Tibial nerve (tissue), 4 donors: Measurements from ENCODE around the gene GRM8. TPM values are rescaled to one million over a fixed set of nuclear protein-coding genes. Genes with fewer than 3 reads are reported as not detected.

Source experiments
- DNase-seq, 2 donors: peaks; one replicate each; pipeline ENCODE4 v3.0.0-alpha.2; 2019; ENCODE audit warnings: low spot score in 2 of 2
- H3K27ac ChIP-seq, 4 donors: fragments of 200-600 bp; sonication (generic) in 3 of 4; one replicate each; pipeline ENCODE4 v1.5.1; 2017 to 2019; ENCODE audit warnings: mild to moderate bottlenecking in 1 of 4
- H3K27me3 ChIP-seq, 2 donors: fragments of 200-600 bp; sonication (generic) in 1 of 2; one replicate each; pipeline versions ENCODE4 v1.5.1 to v1.6.0; 2017 to 2019
- H3K36me3 ChIP-seq, 3 donors: fragments of 200-600 bp; sonication (generic); one replicate each; pipeline ENCODE4 v1.5.1; 2018 to 2019
- H3K4me1 ChIP-seq, 4 donors: fragments of 200-600 bp; sonication (generic) in 3 of 4; one replicate each; pipeline ENCODE4 v1.5.1; 2017 to 2019
- H3K4me3 ChIP-seq, 4 donors: fragments of 200-600 bp; sonication (generic) in 3 of 4; one replicate each; pipeline ENCODE4 v1.5.1; 2017 to 2019; ENCODE audit warnings: mild to moderate bottlenecking in 1 of 4, moderate library complexity in 1 of 4
- H3K9me3 ChIP-seq, 4 donors: fragments of 200-600 bp; sonication (generic) in 3 of 4; one replicate each; pipeline ENCODE4 v1.5.1; 2017 to 2019
- EP300 ChIP-seq, 2 donors: sonication (generic); formaldehyde crosslinking; IDR thresholded peaks; one replicate each; pipeline ENCODE4 v1.6.1; 2017; ENCODE audit warnings: antibody characterized with exemption in 2 of 2, mild to moderate bottlenecking in 1 of 2
- POLR2A ChIP-seq, 2 donors: fragments of 450-650 bp; IDR thresholded peaks; one replicate each; pipeline ENCODE4 v1.6.1; 2017; ENCODE audit warnings: antibody characterized with exemption in 2 of 2, mild to moderate bottlenecking in 2 of 2, moderate library complexity in 2 of 2
- WGBS, 2 donors: methylation state at CpG; one replicate each; pipeline ENCODE4 v1.1.5; 2018; 5-methylcytosine and 5-hydroxymethylcytosine counted together
- total RNA-seq, 4 donors: library from RNA; depleted of rRNA; stranded (reverse); fragments of >200 nt; gene quantifications; one replicate each; pipeline ENCODE4 v1.1.0, GENCODE V29; 2016
- TF ChIP-seq, protein P1 (sequence below), 5 experiments: fragments of 200-600 bp in 3 of 5; fragments of 450-650 bp in 2 of 5; sonication (generic) in 3 of 5; IDR thresholded peaks; one replicate each; pipeline ENCODE4 v1.5.1; 2016 to 2019; ENCODE audit warnings: antibody characterized with exemption in 5 of 5, mild to moderate bottlenecking in 3 of 5, moderate library complexity in 2 of 5

GRM8 gene
- total RNA-seq, 4 donors from 2014 or later = 0.59 to 1.5 (median 1.1) TPM

DNA sequence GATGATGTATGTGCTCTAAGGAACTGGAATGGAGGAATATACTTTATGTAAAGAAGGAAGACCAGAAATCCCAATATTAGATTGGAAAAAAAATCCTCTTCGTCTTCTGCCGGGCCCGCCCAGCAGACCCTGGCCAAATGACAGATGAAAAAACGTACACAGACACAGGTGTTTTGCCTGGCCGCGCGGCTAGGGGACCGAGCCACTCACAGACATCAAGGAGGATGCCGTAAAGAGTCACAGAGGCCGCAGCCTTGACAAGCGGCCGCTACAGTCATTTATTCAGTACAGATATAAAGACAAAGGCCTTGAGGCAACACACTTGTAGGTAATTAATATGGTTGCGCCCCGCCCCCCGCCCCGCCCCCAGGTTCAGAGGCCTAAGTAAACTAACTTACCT, 594.1 kb downstream of the GRM8 start:
- H3K4me1 ChIP-seq = no peaks in the 10 kb centered on the region
- TF ChIP-seq, protein P1, sequence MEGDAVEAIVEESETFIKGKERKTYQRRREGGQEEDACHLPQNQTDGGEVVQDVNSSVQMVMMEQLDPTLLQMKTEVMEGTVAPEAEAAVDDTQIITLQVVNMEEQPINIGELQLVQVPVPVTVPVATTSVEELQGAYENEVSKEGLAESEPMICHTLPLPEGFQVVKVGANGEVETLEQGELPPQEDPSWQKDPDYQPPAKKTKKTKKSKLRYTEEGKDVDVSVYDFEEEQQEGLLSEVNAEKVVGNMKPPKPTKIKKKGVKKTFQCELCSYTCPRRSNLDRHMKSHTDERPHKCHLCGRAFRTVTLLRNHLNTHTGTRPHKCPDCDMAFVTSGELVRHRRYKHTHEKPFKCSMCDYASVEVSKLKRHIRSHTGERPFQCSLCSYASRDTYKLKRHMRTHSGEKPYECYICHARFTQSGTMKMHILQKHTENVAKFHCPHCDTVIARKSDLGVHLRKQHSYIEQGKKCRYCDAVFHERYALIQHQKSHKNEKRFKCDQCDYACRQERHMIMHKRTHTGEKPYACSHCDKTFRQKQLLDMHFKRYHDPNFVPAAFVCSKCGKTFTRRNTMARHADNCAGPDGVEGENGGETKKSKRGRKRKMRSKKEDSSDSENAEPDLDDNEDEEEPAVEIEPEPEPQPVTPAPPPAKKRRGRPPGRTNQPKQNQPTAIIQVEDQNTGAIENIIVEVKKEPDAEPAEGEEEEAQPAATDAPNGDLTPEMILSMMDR (IDR thresholded peaks at IDR 0.05) = no peak
- TF ChIP-seq POLR2A (IDR thresholded peaks at IDR 0.05) (no peak), EP300 (IDR thresholded peaks at IDR 0.05) (no peak)
- no peaks in the 10 kb centered on the region for H3K9me3 ChIP-seq
- H3K27ac ChIP-seq = no peak overlapping the region
- WGBS, 2 donors = 84 to 89% methylated on average over 16 of the region's 16 CpGs
- no peaks in the 10 kb centered on the region for H3K36me3 ChIP-seq
- H3K4me3 ChIP-seq = no peak overlapping the region
- no peaks in the 10 kb centered on the region for H3K27me3 ChIP-seq
- DNase-seq = no peak

DNA sequence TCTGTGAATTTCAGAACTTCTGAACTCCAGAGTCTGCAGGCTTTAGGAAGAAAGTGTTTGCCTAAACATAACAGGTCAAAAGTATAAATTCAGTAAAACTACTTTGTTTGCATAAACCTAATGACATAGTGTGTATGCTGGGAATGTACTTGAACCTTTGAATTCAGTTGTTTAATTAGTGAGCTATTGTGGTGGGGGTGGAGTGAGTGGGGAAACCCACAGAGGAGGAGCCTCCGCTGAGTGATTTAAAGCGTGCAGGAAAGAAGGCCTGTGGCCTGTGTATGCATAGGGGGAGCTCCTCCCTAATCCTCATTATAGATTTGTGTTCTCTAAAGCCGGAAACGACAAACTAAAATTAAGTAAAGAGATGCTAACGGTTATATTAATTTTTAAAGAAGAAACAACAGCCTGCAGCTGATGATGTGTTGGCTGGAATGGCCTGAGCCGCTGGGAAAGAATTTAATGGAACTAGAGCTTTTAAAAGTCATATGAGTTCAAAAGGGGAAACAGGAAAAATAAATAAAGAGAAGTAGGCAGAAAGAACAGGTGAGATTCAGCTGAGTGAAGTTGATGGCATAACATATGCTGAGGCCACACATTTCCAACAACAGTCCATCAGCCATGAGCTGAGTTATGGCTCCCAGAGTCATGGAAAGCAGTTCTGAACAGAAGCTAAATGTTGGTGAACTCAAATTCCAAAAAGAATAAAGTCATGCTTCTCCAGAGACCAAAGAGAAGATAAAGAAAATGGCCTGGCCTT, 595.0 kb downstream of the GRM8 start:
- 77 to 88% methylated on average over 6 of the region's 6 CpGs for WGBS, 2 donors
- H3K27me3 ChIP-seq = no peaks in the 10 kb centered on the region
- H3K9me3 ChIP-seq = no peaks in the 10 kb centered on the region
- H3K27ac ChIP-seq = no peak overlapping the region
- TF ChIP-seq EP300 (IDR thresholded peaks at IDR 0.05) = no peak
- TF ChIP-seq, protein P1 (IDR thresholded peaks at IDR 0.05) = no peak
- H3K4me3 ChIP-seq = no peak overlapping the region
- DNase-seq = no peak
- no peaks in the 10 kb centered on the region for H3K4me1 ChIP-seq
- no peaks in the 10 kb centered on the region for H3K36me3 ChIP-seq

DNA sequence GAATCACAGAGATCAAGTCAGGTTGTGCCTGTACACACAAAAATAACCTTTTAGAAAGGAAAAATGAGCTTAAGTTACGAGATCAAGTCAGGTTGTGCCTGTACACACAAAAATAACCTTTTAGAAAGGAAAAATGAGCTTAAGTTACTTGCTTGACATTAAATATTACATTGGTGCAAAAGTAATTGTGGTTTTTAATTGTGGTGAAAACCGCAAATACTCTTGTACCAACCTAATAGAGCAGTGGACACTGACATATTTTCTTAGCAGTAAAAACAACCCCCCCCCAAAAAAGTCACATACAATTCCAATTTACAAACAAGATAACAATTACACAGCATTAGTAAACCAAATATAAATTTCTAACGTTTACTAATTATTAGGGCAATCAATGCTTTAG, 595.6 kb downstream of the GRM8 start:
- Histone ChIP-seq H3K9me3 (no peaks in the 10 kb centered on the region), H3K4me3 (no peak overlapping the region), H3K36me3 (no peaks in the 10 kb centered on the region), H3K27ac (no peak overlapping the region), H3K4me1 (no peaks in the 10 kb centered on the region), H3K27me3 (no peaks in the 10 kb centered on the region)
- DNase-seq = no peak
- WGBS, 2 donors = 45 to 73% methylated on average over 3 of the region's 3 CpGs
- TF ChIP-seq, protein P1 (IDR thresholded peaks at IDR 0.05) = no peak
- TF ChIP-seq POLR2A (IDR thresholded peaks at IDR 0.05) = no peak

DNA sequence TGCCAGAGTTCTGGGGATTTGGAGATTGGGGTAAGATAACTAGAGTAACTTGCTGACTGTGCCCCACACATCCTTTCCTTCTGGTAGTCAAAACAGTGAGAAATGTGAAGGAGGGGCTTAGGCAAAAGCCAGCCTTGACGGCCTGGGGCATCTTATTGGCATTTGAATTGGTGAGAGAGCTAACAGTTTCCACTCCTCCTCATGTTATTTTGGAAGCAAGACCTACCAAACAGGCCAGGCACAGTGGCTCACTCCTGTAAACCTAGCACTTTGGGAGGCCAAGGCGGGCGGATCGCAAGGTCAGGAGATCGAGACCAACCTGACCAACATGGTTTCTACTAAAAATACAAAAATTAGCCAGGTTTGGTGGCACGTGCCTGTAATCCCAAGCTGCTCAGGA, 596.6 kb downstream of the GRM8 start:
- 77 to 81% methylated on average over 6 of the region's 6 CpGs for WGBS, 2 donors
- H3K36me3 ChIP-seq = no peaks in the 10 kb centered on the region
- TF ChIP-seq, protein P1 (IDR thresholded peaks at IDR 0.05) = no peak
- TF ChIP-seq POLR2A (IDR thresholded peaks at IDR 0.05) = no peak
- TF ChIP-seq EP300 (IDR thresholded peaks at IDR 0.05) = no peak
- H3K4me1 ChIP-seq = no peaks in the 10 kb centered on the region
- H3K4me3 ChIP-seq = no peak overlapping the region
- no peaks in the 10 kb centered on the region for H3K9me3 ChIP-seq
- no peaks in the 10 kb centered on the region for H3K27me3 ChIP-seq
- no peak overlapping the region for H3K27ac ChIP-seq
- DNase-seq = no peak

DNA sequence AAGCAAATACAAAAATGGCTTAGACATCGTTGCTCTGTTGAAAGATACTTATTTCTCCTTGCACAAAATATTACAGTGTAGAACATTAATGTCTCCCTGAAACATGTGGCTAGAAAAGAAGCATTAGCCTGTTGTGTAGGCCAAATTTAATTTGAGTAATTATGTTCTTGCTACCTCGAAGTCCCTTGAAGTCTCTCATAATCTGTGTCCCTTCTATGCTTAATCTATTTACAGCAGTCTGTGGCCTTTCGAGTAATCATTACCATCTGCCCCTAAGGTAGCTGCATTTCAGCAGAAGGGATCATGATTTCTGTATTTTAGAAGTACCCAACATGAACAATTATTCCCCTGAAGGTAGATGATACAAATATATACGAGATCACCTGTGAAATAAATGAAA, 615.2 kb downstream of the GRM8 start:
- TF ChIP-seq, protein P1 (IDR thresholded peaks at IDR 0.05) = no peak
- TF ChIP-seq EP300 (IDR thresholded peaks at IDR 0.05) = no peak
- TF ChIP-seq POLR2A (IDR thresholded peaks at IDR 0.05) = no peak
- H3K36me3 ChIP-seq = no peaks in the 10 kb centered on the region
- WGBS, 2 donors = 66 to 76% methylated on average over 4 of the region's 4 CpGs
- no peak overlapping the region for H3K27ac ChIP-seq
- H3K4me3 ChIP-seq = no peak overlapping the region
- no peaks in the 10 kb centered on the region for H3K4me1 ChIP-seq
- H3K27me3 ChIP-seq = no peaks in the 10 kb centered on the region
- peaks cover 0 to 2% (median 0%) of the 10 kb centered on the region in 4 donors for H3K9me3 ChIP-seq
- no peak for DNase-seq
